Mesenchymal stem cell (in vitro differentiated cells and primary cell): ENCODE results near the gene RFTN1.

Experiments
- DNase-seq: peaks from one replicate; pipeline ENCODE4 v3.0.0-alpha.2; 2013
- H2AFZ ChIP-seq: one replicate; pipeline ENCODE4 v1.6.1; 2013; ENCODE audit warnings: low read depth, mild to moderate bottlenecking, control low read depth, inconsistent platforms, low read length, moderate library complexity
- H2AK5ac ChIP-seq: 2 replicates; pipeline ENCODE4 v1.6.1; 2013; ENCODE audit warnings: low read length, moderate library complexity, mild to moderate bottlenecking, inconsistent platforms; ENCODE audit not compliant: severe bottlenecking
- H2BK120ac ChIP-seq: one replicate; pipeline ENCODE4 v1.6.1; 2013; ENCODE audit warnings: low read depth, mild to moderate bottlenecking, inconsistent platforms, low read length, moderate library complexity
- H2BK12ac ChIP-seq, 2 experiments: one replicate each; pipeline ENCODE4 v1.6.1; 2013; ENCODE audit warnings: inconsistent platforms in 2 of 2, low read length in 2 of 2, mild to moderate bottlenecking in 2 of 2, moderate library complexity in 2 of 2, control low read depth in 1 of 2
- H2BK15ac ChIP-seq: one replicate; pipeline ENCODE4 v1.6.1; 2013; ENCODE audit warnings: mild to moderate bottlenecking, low read depth, inconsistent platforms; ENCODE audit not compliant: poor library complexity, severe bottlenecking
- H2BK5ac ChIP-seq: 2 replicates; pipeline ENCODE4 v1.6.1; 2013; ENCODE audit warnings: low read depth, mild to moderate bottlenecking, low read length, control low read depth, inconsistent platforms; ENCODE audit not compliant: poor library complexity, severe bottlenecking
- H3K14ac ChIP-seq, 2 experiments: one replicate each; pipeline ENCODE4 v1.6.1; 2013; ENCODE audit warnings: inconsistent platforms in 2 of 2, low read length in 2 of 2, control low read depth in 1 of 2, mild to moderate bottlenecking in 1 of 2, moderate library complexity in 1 of 2
- H3K18ac ChIP-seq, 2 experiments: one replicate each; pipeline ENCODE4 v1.6.1; 2013; ENCODE audit warnings: inconsistent platforms in 2 of 2, low read length in 2 of 2, control low read depth in 1 of 2, low read depth in 1 of 2, mild to moderate bottlenecking in 1 of 2
- H3K23ac ChIP-seq, 2 experiments: one replicate each; pipeline ENCODE4 v1.6.1; 2013; ENCODE audit warnings: inconsistent platforms in 2 of 2, low read length in 2 of 2, mild to moderate bottlenecking in 2 of 2, moderate library complexity in 2 of 2, control low read depth in 1 of 2
- H3K27ac ChIP-seq: 2 replicates; pipeline ENCODE4 v1.5.1; 2013; ENCODE audit warnings: mild to moderate bottlenecking, moderate library complexity, low read length, control low read depth, inconsistent platforms; ENCODE audit not compliant: poor library complexity, severe bottlenecking
- H3K27me3 ChIP-seq, 2 experiments: 2 replicates each; pipeline versions ENCODE4 v1.6.1 to v1.7.0; 2013; ENCODE audit warnings: low read length in 2 of 2, mild to moderate bottlenecking in 2 of 2, moderate library complexity in 2 of 2, control low read depth in 1 of 2, inconsistent platforms in 1 of 2; ENCODE audit not compliant: control insufficient read depth in 1 of 2, insufficient read depth in 1 of 2
- H3K36me3 ChIP-seq, 2 experiments: 2 replicates each; pipeline versions ENCODE4 v1.6.1 to v1.7.0; 2013; ENCODE audit warnings: low read length in 2 of 2, control low read depth in 1 of 2, inconsistent platforms in 1 of 2, low read depth in 1 of 2, mild to moderate bottlenecking in 1 of 2; ENCODE audit not compliant: insufficient read depth in 2 of 2, control insufficient read depth in 1 of 2
- H3K4ac ChIP-seq, 2 experiments: one replicate each; pipeline ENCODE4 v1.6.1; 2013; ENCODE audit warnings: inconsistent platforms in 2 of 2, low read length in 2 of 2, mild to moderate bottlenecking in 2 of 2, moderate library complexity in 2 of 2, control low read depth in 1 of 2, low read depth in 1 of 2
- H3K4me1 ChIP-seq: 2 replicates; pipeline ENCODE4 v1.6.1; 2013; ENCODE audit warnings: low read depth, low read length, control low read depth; ENCODE audit not compliant: control insufficient read depth, insufficient read depth
- H3K4me2 ChIP-seq: 2 replicates; pipeline ENCODE4 v1.6.1; 2013; ENCODE audit warnings: low read length, mild to moderate bottlenecking, inconsistent platforms; ENCODE audit not compliant: poor library complexity, severe bottlenecking
- H3K4me3 ChIP-seq, 2 experiments: 2 replicates each; pipeline versions ENCODE4 v1.5.1 to v1.7.0; 2013; ENCODE audit warnings: low read length in 2 of 2, mild to moderate bottlenecking in 2 of 2, control low read depth in 1 of 2, low read depth in 1 of 2; ENCODE audit not compliant: insufficient read depth in 1 of 2
- H3K79me1 ChIP-seq: replicated peaks from 2 replicates; pipeline ENCODE4 v1.6.1; 2013; ENCODE audit warnings: mild to moderate bottlenecking, control low read depth, low read length, inconsistent platforms; ENCODE audit not compliant: poor library complexity, severe bottlenecking
- H3K9ac ChIP-seq: 2 replicates; pipeline ENCODE4 v1.7.0; 2013; ENCODE audit warnings: mild to moderate bottlenecking, low read length, moderate library complexity
- H3K9me3 ChIP-seq: 2 replicates; pipeline ENCODE4 v1.7.0; 2013; ENCODE audit warnings: mild to moderate bottlenecking, low read length; ENCODE audit not compliant: control insufficient read depth
- H4K8ac ChIP-seq: one replicate; pipeline ENCODE4 v1.6.1; 2013; ENCODE audit warnings: inconsistent platforms, mild to moderate bottlenecking, low read length, moderate library complexity
- H4K91ac ChIP-seq: one replicate; pipeline ENCODE4 v1.6.1; 2013; ENCODE audit warnings: mild to moderate bottlenecking, low read length, inconsistent platforms
- WGBS: methylation state at CpG from one replicate; pipeline ENCODE4 v1.1.7; 2013; ENCODE audit warnings: mixed read lengths; 5-methylcytosine and 5-hydroxymethylcytosine counted together

The RFTN1 gene

GRCh38 chr3:16475766-16476165, 37.7 kb downstream of the RFTN1 start:
- Histone ChIP-seq H3K4me3 (peak overlapping the region in 1 of 2 experiments; percentile 2), H2BK12ac (peak overlapping the region; percentile 54 to 100), H3K79me1 (peaks cover 31% of the 10 kb centered on the region), H3K4me2 (no peak overlapping the region), H3K18ac (peak overlapping the region; percentile 55 to 93), H2AFZ (no peak overlapping the region), H3K9ac (no peak overlapping the region), H3K27ac (peak overlapping the region; percentile 90), H4K91ac (peak overlapping the region; percentile 22), H3K9me3 (peaks cover 7% of the 10 kb centered on the region), H3K27me3 (no peaks in the 10 kb centered on the region), H3K14ac (peak overlapping the region in 1 of 2 experiments; percentile 89), H3K23ac (no peak overlapping the region), H2AK5ac (peak overlapping the region; percentile 98), H2BK120ac (peak overlapping the region; percentile 37), H3K36me3 (peaks cover 10 to 25% of the 10 kb centered on the region in 2 experiments), H3K4ac (peak overlapping the region; percentile 16 to 99), H4K8ac (no peak overlapping the region), H3K4me1 (peaks cover 28% of the 10 kb centered on the region), H2BK15ac (no peak overlapping the region), H2BK5ac (no peak overlapping the region)
- 100% methylated on average over 3 of the region's 3 CpGs for WGBS
- no peak for DNase-seq

DNA sequence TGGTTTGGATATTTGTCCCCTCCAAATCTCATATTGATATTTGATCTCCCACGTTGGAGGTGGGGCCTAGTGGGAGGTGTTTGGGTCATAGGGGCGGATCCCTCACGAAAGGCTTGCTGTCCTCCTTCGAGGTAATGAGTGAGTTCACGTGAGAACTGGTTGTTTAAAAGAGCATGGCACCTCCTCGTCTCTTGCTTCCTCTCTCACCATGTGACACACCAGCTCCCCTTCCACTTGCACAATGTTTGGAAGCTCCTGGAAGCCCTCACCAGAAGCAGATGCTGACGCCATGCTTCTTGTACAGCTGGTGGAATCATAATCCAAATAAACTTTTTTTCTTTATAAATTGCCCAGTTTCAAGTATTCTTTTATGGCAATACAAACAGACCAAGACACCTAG, 38.6 kb downstream of the RFTN1 start:
- peak overlapping the region; percentile 21 for H4K8ac ChIP-seq
- H3K9me3 ChIP-seq: peaks cover 13% of the 10 kb centered on the region
- peak overlapping the region; percentile 14 for H4K91ac ChIP-seq
- H2BK5ac ChIP-seq: no peak overlapping the region
- peaks cover 37% of the 10 kb centered on the region for H3K79me1 ChIP-seq
- no peaks in the 10 kb centered on the region for H3K27me3 ChIP-seq
- H3K4me2 ChIP-seq: no peak overlapping the region
- H3K18ac ChIP-seq: peak overlapping the region; percentile 73 to 88
- peak overlapping the region; percentile 89 for H2AK5ac ChIP-seq
- DNase-seq: peak; percentile 94
- H3K4ac ChIP-seq: peak overlapping the region; percentile 49 to 74
- H3K4me3 ChIP-seq: no peak overlapping the region
- H2AFZ ChIP-seq: no peak overlapping the region
- H3K23ac ChIP-seq: no peak overlapping the region
- peak overlapping the region; percentile 73 for H3K27ac ChIP-seq
- H2BK120ac ChIP-seq: peak overlapping the region; percentile 71
- no peak overlapping the region for H3K14ac ChIP-seq
- 27% methylated on average over 5 of the region's 7 CpGs for WGBS
- peak overlapping the region; percentile 71 to 96 for H2BK12ac ChIP-seq
- peaks cover 12 to 25% of the 10 kb centered on the region in 2 experiments for H3K36me3 ChIP-seq
- no peak overlapping the region for H3K9ac ChIP-seq
- H2BK15ac ChIP-seq: no peak overlapping the region
- H3K4me1 ChIP-seq: peaks cover 28% of the 10 kb centered on the region

DNA sequence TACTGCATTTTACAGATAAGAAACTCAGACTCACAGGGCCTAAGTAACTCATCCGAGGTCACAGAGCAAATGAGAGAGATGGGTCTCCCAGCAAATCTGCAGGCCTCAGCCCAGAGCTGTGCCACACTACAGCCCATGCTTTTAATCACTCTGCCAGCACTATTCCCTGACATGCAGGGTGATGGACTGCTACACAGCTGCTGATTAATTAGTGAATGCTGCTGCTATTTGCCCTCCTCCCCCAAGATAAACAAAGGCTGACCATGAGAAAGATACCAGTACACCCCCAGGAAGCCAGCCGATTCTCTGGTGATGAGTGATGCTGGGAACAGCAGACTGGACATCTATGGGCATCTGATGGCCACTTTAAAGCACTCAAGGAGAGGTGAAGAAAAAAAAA, 39.3 kb downstream of the RFTN1 start:
- peak; percentile 84 for DNase-seq
- Histone ChIP-seq H2AK5ac (no peak overlapping the region), H2BK12ac (peak overlapping the region in 1 of 2 experiments; percentile 51), H3K27me3 (no peaks in the 10 kb centered on the region), H3K4ac (no peak overlapping the region), H4K8ac (no peak overlapping the region), H2BK5ac (no peak overlapping the region), H3K23ac (no peak overlapping the region), H3K4me3 (no peak overlapping the region), H3K18ac (peak overlapping the region; percentile 28 to 73), H2BK120ac (no peak overlapping the region), H3K79me1 (peaks cover 41% of the 10 kb centered on the region), H3K14ac (no peak overlapping the region), H3K4me1 (peaks cover 26% of the 10 kb centered on the region), H3K27ac (peak overlapping the region; percentile 73), H3K9me3 (peaks cover 13% of the 10 kb centered on the region), H3K4me2 (no peak overlapping the region), H2AFZ (no peak overlapping the region), H4K91ac (no peak overlapping the region), H3K36me3 (peaks cover 14 to 25% of the 10 kb centered on the region in 2 experiments), H2BK15ac (no peak overlapping the region), H3K9ac (no peak overlapping the region)
- 8% methylated on average over 2 of the region's 2 CpGs for WGBS

DNA sequence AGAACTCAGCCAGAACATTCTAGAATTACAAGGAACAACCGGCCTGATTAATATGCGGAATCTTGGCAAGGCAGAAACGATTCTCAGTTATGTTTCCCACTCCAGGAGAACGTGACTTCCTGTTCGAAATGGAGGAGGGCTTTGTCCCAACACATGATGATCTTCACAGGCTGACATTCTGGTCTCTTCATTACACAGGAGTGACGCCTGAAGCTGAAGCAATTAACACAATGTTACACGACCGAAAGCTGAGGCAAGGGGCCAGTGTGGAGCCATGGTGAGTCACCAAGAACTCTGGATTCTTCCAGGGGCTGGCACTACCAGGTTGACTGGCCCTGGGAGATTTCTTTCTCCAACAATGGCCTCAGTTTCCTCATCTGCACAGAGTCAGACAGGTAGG, 40.9 kb downstream of the RFTN1 start:
- Histone ChIP-seq H2AK5ac (peak overlapping the region; percentile 5), H4K8ac (no peak overlapping the region), H3K27me3 (no peaks in the 10 kb centered on the region), H3K4me2 (no peak overlapping the region), H3K4ac (no peak overlapping the region), H2BK15ac (peak overlapping the region; percentile 13), H3K4me1 (peaks cover 19% of the 10 kb centered on the region), H2BK12ac (peak overlapping the region; percentile 7 to 22), H3K4me3 (no peak overlapping the region), H3K9me3 (peaks cover 13% of the 10 kb centered on the region), H3K9ac (no peak overlapping the region), H3K79me1 (peaks cover 45% of the 10 kb centered on the region), H3K36me3 (peaks cover 14 to 28% of the 10 kb centered on the region in 2 experiments), H3K27ac (no peak overlapping the region), H2BK5ac (peak overlapping the region; percentile 70), H3K14ac (no peak overlapping the region), H4K91ac (no peak overlapping the region), H2BK120ac (no peak overlapping the region), H3K18ac (peak overlapping the region in 1 of 2 experiments; percentile 79), H3K23ac (no peak overlapping the region), H2AFZ (no peak overlapping the region)
- WGBS: 91% methylated on average over 8 of the region's 8 CpGs
- no peak for DNase-seq
